Gastrocnemius medialis (tissue), 4 donors: ENCODE measurements around the gene CAPG. TPM values are rescaled to one million over a fixed set of nuclear protein-coding genes. Genes with fewer than 3 reads are reported as not detected.

Source experiments
- ATAC-seq, 2 donors: fragments of 150-250 bp; one replicate each; pipeline ENCODE4 v1.9.1; 2016
- DNase-seq, 2 donors: peaks; one replicate each; pipeline ENCODE4 v3.0.0-alpha.2; 2019
- H3K27ac ChIP-seq, 4 donors: fragments of 200-600 bp; sonication (generic); 1 replicate in 1 of 4; 2 replicates in 3 of 4; pipeline ENCODE4 v1.5.1; 2016 to 2018; ENCODE audit warnings: mild to moderate bottlenecking in 2 of 4, moderate library complexity in 1 of 4
- H3K27me3 ChIP-seq, 3 donors: fragments of 200-600 bp; sonication (generic) in 2 of 3; 1 replicate in 1 of 3; 2 replicates in 2 of 3; pipeline versions ENCODE4 v1.5.1 to v1.6.0; 2016 to 2019; ENCODE audit warnings: mild to moderate bottlenecking in 1 of 3, moderate library complexity in 1 of 3
- H3K36me3 ChIP-seq, 2 donors: fragments of 200-600 bp; sonication (generic) in 1 of 2; one replicate each; pipeline ENCODE4 v1.5.1; 2017 to 2018
- H3K4me1 ChIP-seq, 2 donors: fragments of 200-600 bp; sonication (generic) in 1 of 2; one replicate each; pipeline ENCODE4 v1.5.1; 2016 to 2017; ENCODE audit warnings: mild to moderate bottlenecking in 2 of 2
- H3K4me3 ChIP-seq, 4 donors: fragments of 200-600 bp; sonication (generic) in 3 of 4; 1 replicate in 1 of 4; 2 replicates in 3 of 4; pipeline ENCODE4 v1.5.1; 2016 to 2019; ENCODE audit warnings: mild to moderate bottlenecking in 2 of 4
- H3K9me3 ChIP-seq, 3 donors: fragments of 200-600 bp; sonication (generic) in 2 of 3; 1 replicate in 1 of 3; 2 replicates in 2 of 3; pipeline ENCODE4 v1.5.1; 2016 to 2019
- POLR2A ChIP-seq, 2 donors: fragments of 450-650 bp; IDR thresholded peaks; one replicate each; pipeline ENCODE4 v1.6.1; 2017; ENCODE audit warnings: antibody characterized with exemption in 2 of 2, mild to moderate bottlenecking in 2 of 2, moderate library complexity in 2 of 2
- in situ Hi-C, 4 donors: fragments of 200-750 bp; cut with MboI; loops; one replicate each; pipeline versions ENCODE4 v1.15.0 to v1.8.0; 2017; ENCODE audit warnings: low sequenced_read_pairs in 4 of 4
- intact Hi-C: fragments of 100-400 bp; cut with DNase I; formaldehyde crosslinking; loops from one replicate; pipeline ENCODE4 v1.15.1; 2023; ENCODE audit warnings: low total_unique reads
- total RNA-seq, 4 donors: library from RNA; depleted of rRNA; stranded (reverse); fragments of >200 nt; gene quantifications; one replicate each; pipeline versions ENCODE4 v1.1.0 to v1.2.3, GENCODE V29; 2016
- TF ChIP-seq, protein P1 (sequence below), 5 experiments: fragments of 450-650 bp in 3 of 5; fragments of 200-600 bp in 2 of 5; sonication (generic) in 2 of 5; IDR thresholded peaks in 4 of 5; conservative IDR thresholded peaks in 1 of 5; 1 replicate in 4 of 5; 2 replicates in 1 of 5; pipeline ENCODE4 v1.5.1; 2016 to 2019; ENCODE audit warnings: antibody characterized with exemption in 5 of 5, mild to moderate bottlenecking in 3 of 5, moderate library complexity in 3 of 5

Gene CAPG
- total RNA-seq, 4 donors from 2014 or later, result 15.9 to 35.6 (median 23.1) TPM

DNA sequence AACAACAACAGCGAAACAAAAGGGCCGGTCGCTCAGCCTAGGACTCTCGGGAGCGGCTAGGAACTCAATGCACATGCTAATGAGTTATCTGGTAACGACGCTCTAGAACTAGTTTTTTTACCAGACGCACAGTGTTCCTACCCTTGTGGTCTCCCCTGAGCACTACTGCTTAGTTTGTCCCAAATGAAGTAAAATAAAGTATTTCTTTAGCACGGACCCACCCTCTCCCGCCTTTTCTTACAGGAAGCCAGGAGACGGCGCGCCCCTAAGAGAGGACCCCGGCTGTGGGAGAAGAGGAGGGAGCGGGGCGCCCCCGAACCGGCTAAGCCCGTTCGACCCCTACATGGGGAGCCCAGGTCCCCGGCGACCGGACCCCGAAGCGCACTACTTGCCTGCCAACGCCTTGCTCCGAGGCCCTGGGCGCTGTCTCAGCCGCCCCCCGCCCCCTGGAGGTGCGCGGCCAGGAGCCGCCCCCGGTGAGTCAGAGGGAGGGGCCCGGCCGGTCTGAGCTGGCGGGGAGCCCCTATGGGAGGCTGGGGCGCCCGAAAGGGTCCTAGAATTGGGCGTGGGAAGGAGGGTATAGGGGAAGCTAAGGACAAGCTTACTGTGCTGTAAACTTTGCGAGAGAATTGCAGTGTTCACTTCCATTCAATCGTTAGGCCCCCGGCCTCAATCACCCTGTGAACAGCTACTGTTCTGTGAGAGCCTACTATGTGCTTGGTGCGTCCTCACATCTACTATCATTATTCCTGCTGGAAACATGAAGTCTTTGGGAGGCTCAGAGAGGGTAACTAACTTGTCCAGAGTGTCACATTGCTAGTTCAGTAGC lies 3.6 kb upstream of the CAPG start:
- in situ Hi-C loops (no loop called here), intact Hi-C loops (no loop called here)
- TF ChIP-seq, protein P1, sequence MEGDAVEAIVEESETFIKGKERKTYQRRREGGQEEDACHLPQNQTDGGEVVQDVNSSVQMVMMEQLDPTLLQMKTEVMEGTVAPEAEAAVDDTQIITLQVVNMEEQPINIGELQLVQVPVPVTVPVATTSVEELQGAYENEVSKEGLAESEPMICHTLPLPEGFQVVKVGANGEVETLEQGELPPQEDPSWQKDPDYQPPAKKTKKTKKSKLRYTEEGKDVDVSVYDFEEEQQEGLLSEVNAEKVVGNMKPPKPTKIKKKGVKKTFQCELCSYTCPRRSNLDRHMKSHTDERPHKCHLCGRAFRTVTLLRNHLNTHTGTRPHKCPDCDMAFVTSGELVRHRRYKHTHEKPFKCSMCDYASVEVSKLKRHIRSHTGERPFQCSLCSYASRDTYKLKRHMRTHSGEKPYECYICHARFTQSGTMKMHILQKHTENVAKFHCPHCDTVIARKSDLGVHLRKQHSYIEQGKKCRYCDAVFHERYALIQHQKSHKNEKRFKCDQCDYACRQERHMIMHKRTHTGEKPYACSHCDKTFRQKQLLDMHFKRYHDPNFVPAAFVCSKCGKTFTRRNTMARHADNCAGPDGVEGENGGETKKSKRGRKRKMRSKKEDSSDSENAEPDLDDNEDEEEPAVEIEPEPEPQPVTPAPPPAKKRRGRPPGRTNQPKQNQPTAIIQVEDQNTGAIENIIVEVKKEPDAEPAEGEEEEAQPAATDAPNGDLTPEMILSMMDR (IDR thresholded peaks at IDR 0.05 in 4 of 5, conservative IDR thresholded peaks at IDR 0.05 in 1 of 5), result no peak
- TF ChIP-seq POLR2A (IDR thresholded peaks at IDR 0.05), result no peak
- peaks cover 4 to 5% of the 10 kb centered on the region in 2 donors for H3K4me1 ChIP-seq
- no peaks in the 10 kb centered on the region for H3K36me3 ChIP-seq
- peak overlapping the region in 2 of 4 donors; percentile 12 to 44 for H3K27ac ChIP-seq
- DNase-seq (no peak), ATAC-seq (no peak)
- H3K27me3 ChIP-seq, result peaks cover 0 to 13% (median 10%) of the 10 kb centered on the region in 3 donors
- H3K4me3 ChIP-seq, result peak overlapping the region; percentile 41 to 61 (median 52)
- no peaks in the 10 kb centered on the region for H3K9me3 ChIP-seq

GRCh38 chr2:85411405-85411748 lies 1.2 kb upstream of the CAPG start:
- H3K9me3 ChIP-seq, result no peaks in the 10 kb centered on the region
- ATAC-seq (no peak), DNase-seq (no peak)
- H3K4me3 ChIP-seq, result no peak overlapping the region
- intact Hi-C loops, result loop anchor here (1.0 kb wide), 1 partner anchor 39 kb away; no protein-coding TSS in a partner anchor
- no peaks in the 10 kb centered on the region for H3K4me1 ChIP-seq
- H3K36me3 ChIP-seq, result no peaks in the 10 kb centered on the region
- in situ Hi-C loops, result no loop called here
- TF ChIP-seq, protein P1 (IDR thresholded peaks at IDR 0.05 in 4 of 5, conservative IDR thresholded peaks at IDR 0.05 in 1 of 5), result no peak
- no peak for TF ChIP-seq POLR2A (IDR thresholded peaks at IDR 0.05)
- no peak overlapping the region for H3K27ac ChIP-seq
- peaks cover 0 to 13% (median 10%) of the 10 kb centered on the region in 3 donors for H3K27me3 ChIP-seq

DNA sequence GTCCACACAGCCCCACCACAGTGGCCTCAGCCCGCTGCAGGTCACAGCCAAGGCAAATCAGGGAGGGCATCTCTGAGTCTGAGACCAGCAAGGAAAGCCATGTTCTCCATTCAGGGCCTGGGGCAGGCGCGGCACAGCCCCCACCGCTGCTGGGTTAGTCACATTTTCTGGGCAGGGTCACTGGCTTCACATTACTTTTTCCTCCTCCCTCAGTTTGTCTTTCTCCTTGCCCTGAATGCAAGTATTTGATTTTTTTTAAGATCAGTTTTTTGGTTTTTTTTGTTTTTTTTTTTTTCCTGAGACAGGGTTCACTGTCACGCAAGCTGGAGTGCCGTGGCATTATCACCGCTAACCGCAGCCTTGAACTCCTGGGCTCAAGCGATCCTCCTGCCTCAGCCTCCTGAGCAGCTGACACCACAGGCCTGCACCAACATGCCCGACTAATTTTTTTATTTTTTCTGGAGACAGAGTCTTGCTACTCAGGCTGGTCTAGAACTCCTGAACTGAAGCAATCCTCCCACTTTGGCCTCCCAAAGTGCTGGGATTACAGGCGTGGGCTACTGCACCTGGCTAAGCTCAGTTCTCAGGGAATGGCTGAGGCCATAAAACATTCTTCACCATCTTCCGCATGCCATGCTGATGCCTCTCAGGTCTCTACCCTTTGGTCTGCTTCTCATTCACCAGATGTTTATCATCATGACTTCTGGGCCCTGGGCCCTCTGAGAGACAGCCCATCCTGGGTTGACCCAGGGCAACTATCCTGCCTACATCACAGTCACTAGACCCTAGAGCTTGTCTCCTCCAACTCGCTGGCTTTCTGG lies 628 bp upstream of the CAPG start:
- intact Hi-C loops (loop anchor here (1.0 kb wide), 1 partner anchor 40 kb away; no protein-coding TSS in a partner anchor), in situ Hi-C loops (no loop called here)
- no peak overlapping the region for H3K4me3 ChIP-seq
- peaks cover 0 to 13% (median 10%) of the 10 kb centered on the region in 3 donors for H3K27me3 ChIP-seq
- no peak for DNase-seq
- no peaks in the 10 kb centered on the region for H3K4me1 ChIP-seq
- no peak for TF ChIP-seq POLR2A (IDR thresholded peaks at IDR 0.05)
- TF ChIP-seq, protein P1 (IDR thresholded peaks at IDR 0.05 in 4 of 5, conservative IDR thresholded peaks at IDR 0.05 in 1 of 5), result no peak
- H3K9me3 ChIP-seq, result no peaks in the 10 kb centered on the region
- no peaks in the 10 kb centered on the region for H3K36me3 ChIP-seq
- H3K27ac ChIP-seq, result no peak overlapping the region
- no peak for ATAC-seq

DNA sequence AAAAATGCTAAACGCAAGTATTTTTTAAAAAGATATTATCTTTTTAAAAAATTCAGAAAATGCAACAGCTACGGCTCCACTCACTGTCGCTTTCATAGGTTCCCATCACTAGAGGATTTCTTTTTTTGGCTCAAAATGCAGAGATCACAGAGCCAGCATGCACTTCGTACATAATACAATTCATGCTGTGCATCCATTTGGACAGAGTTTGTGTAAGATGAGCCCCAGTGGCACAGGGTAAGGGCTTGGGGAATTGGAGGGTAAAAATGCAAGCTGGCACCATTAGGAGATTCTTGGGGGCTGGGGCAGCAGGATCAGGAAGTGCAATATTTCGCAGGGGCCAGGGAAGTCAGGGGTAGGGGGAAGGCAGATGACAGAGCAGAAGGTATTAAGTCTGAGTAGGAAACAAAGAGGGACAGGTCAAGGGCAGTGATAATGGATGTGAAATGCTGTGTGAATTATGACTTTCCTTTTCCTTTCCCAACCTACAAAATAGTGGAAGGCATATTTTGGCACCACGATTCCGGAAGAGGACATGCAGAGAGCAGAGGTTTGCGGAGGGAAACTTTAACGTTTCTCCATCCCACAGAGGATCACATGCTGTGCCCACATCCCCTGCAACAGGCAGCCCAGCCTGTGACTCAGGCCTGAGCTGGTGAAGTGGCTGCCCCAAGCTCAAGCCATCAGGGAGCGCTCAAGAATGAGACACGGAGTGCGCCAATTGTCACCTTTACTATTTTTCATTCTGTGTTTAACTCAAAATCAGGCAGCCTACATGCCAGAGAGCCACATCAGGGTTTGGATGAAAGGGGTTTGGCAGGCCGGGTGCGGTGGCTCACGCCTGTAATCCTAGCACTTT lies 4.7 kb downstream of the CAPG start:
- no peak for ATAC-seq
- no peak for DNase-seq
- no peaks in the 10 kb centered on the region for H3K4me1 ChIP-seq
- H3K4me3 ChIP-seq, result no peak overlapping the region
- no peaks in the 10 kb centered on the region for H3K36me3 ChIP-seq
- no peak overlapping the region for H3K27ac ChIP-seq
- TF ChIP-seq, protein P1 (IDR thresholded peaks at IDR 0.05 in 4 of 5, conservative IDR thresholded peaks at IDR 0.05 in 1 of 5), result no peak
- TF ChIP-seq POLR2A (IDR thresholded peaks at IDR 0.05), result no peak
- intact Hi-C loops (no loop called here), in situ Hi-C loops (no loop called here)
- no peaks in the 10 kb centered on the region for H3K9me3 ChIP-seq
- no peaks in the 10 kb centered on the region for H3K27me3 ChIP-seq
